Smooth muscle cell (in vitro differentiated cells): ENCODE measurements around the gene CD160. TPM values are rescaled to one million over a fixed set of nuclear protein-coding genes. Genes with fewer than 3 reads are reported as not detected.
"Not testable (repeated sequence)": the region's sequence is repeated elsewhere in the genome, so short reads cannot be mapped to it uniquely, and the experiment has no call there.

Experiments
- DNase-seq: peaks from one replicate; lab custom pipeline; 2025; ENCODE audit not compliant: unreplicated experiment; lab: John Stamatoyannopoulos, UW
- H2AFZ ChIP-seq: fragments of 200-600 bp; sonication (generic); 2 replicates; pipeline ENCODE4 v1.6.0; 2016; ENCODE audit warnings: antibody characterized with exemption, low read depth, mild to moderate bottlenecking
- H3F3A ChIP-seq: fragments of 200-600 bp; sonication (generic); 2 replicates; pipeline ENCODE4 v1.6.0; 2017; ENCODE audit warnings: antibody characterized with exemption, low read depth
- H3K27ac ChIP-seq: fragments of 200-600 bp; sonication (generic); 2 replicates; pipeline ENCODE4 v1.5.1; 2016; ENCODE audit warnings: low read depth, mild to moderate bottlenecking
- H3K27me3 ChIP-seq: fragments of 200-600 bp; sonication (generic); 2 replicates; pipeline ENCODE4 v1.6.1; 2016; ENCODE audit warnings: low read depth, mild to moderate bottlenecking
- H3K36me3 ChIP-seq: fragments of 200-600 bp; sonication (generic); 2 replicates; pipeline ENCODE4 v1.5.1; 2016; ENCODE audit warnings: low read depth
- H3K4me1 ChIP-seq: fragments of 200-600 bp; sonication (generic); 2 replicates; pipeline ENCODE4 v1.5.1; 2016; ENCODE audit warnings: low read depth
- H3K4me2 ChIP-seq: fragments of 200-600 bp; sonication (generic); 2 replicates; pipeline ENCODE4 v1.6.0; 2016; ENCODE audit warnings: mild to moderate bottlenecking
- H3K4me3 ChIP-seq: fragments of 200-600 bp; sonication (generic); 2 replicates; pipeline ENCODE4 v1.5.1; 2016; ENCODE audit warnings: mild to moderate bottlenecking
- H3K79me2 ChIP-seq: fragments of 200-600 bp; sonication (generic); 2 replicates; pipeline ENCODE4 v1.6.0; 2016; ENCODE audit warnings: low read depth, mild to moderate bottlenecking
- H3K9ac ChIP-seq: fragments of 200-600 bp; sonication (generic); 2 replicates; pipeline ENCODE4 v1.6.0; 2016; ENCODE audit warnings: low read depth
- H3K9me3 ChIP-seq: fragments of 200-600 bp; sonication (generic); replicated peaks from 2 replicates; pipeline ENCODE4 v1.5.1; 2016; ENCODE audit warnings: low read depth
- H4K20me1 ChIP-seq: fragments of 200-600 bp; sonication (generic); 2 replicates; pipeline ENCODE4 v1.6.0; 2016; ENCODE audit warnings: low read depth
- CTCF ChIP-seq: fragments of 200-600 bp; sonication (generic); IDR thresholded peaks from 2 replicates; pipeline ENCODE4 v1.5.1; 2017; ENCODE audit warnings: borderline replicate concordance, mild to moderate bottlenecking, antibody characterized with exemption; ENCODE audit not compliant: insufficient read depth, poor library complexity, severe bottlenecking
- WGBS: methylation state at CpG from one replicate; pipeline ENCODE4 v1.1.7; 2016; ENCODE audit warnings: low lambda C conversion rate; 5-methylcytosine and 5-hydroxymethylcytosine counted together
- polyA plus RNA-seq: library from polyadenylated mRNA; unstranded; fragments of >200 nt; fragmentation: Nextera tagmentation; extraction: Ambion mirVana; gene quantifications from 2 replicates; pipeline ENCODE4 v1.2.1, GENCODE V29; 2016
- total RNA-seq: library from RNA; depleted of rRNA; stranded (reverse); fragments of >200 nt; gene quantifications from 2 replicates; pipeline ENCODE4 v1.2.3, GENCODE V29; 2014

Gene CD160
- total and polyA plus RNA-seq, 2 experiments from 2014 or later: not detected

- peaks cover 6% of the 10 kb centered on the region for H3K4me1 ChIP-seq
- no peak for TF ChIP-seq CTCF
- no peaks in the 10 kb centered on the region for H3K9me3 ChIP-seq
- no peak for DNase-seq
- WGBS: 55% methylated on average over 10 of the region's 10 CpGs
- no peaks in the 10 kb centered on the region for H4K20me1 ChIP-seq
- H3K27me3 ChIP-seq: no peaks in the 10 kb centered on the region
- no peaks in the 10 kb centered on the region for H3F3A ChIP-seq
- no peak overlapping the region for H3K4me2 ChIP-seq
- H3K79me2 ChIP-seq: no peaks in the 10 kb centered on the region
- H3K4me3 ChIP-seq: no peak overlapping the region
- no peaks in the 10 kb centered on the region for H3K36me3 ChIP-seq
- no peak overlapping the region for H3K27ac ChIP-seq
- H3K9ac ChIP-seq: no peak overlapping the region
- H2AFZ ChIP-seq: peak overlapping the region; percentile 29
Observed at GRCh38 chr1:145716641-145717345, 2.5 kb upstream of the CD160 start.

GRCh38 chr1:145717833-145718232 is 1.5 kb upstream of the CD160 start:
- Histone ChIP-seq H3K9ac (no peak overlapping the region), H4K20me1 (no peaks in the 10 kb centered on the region), H3K27me3 (no peaks in the 10 kb centered on the region), H3K9me3 (no peaks in the 10 kb centered on the region), H3K4me2 (no peak overlapping the region), H2AFZ (no peak overlapping the region), H3K4me3 (no peak overlapping the region), H3F3A (no peaks in the 10 kb centered on the region), H3K36me3 (no peaks in the 10 kb centered on the region), H3K79me2 (no peaks in the 10 kb centered on the region), H3K4me1 (peaks cover 6% of the 10 kb centered on the region), H3K27ac (no peak overlapping the region)
- TF ChIP-seq CTCF: no peak
- 90% methylated on average over 1 of the region's 1 CpG for WGBS
- no peak for DNase-seq

GRCh38 chr1:145718465-145718864 is 834 bp upstream of the CD160 start:
- H3K27me3 ChIP-seq, H3K4me1 ChIP-seq, H4K20me1 ChIP-seq, H3K9ac ChIP-seq, H3F3A ChIP-seq, H3K4me3 ChIP-seq, H2AFZ ChIP-seq, H3K9me3 ChIP-seq, H3K4me2 ChIP-seq, H3K79me2 ChIP-seq, H3K27ac ChIP-seq, H3K36me3 ChIP-seq, DNase-seq: not testable (repeated sequence)
- WGBS: 92% methylated on average over 5 of the region's 5 CpGs

GRCh38 chr1:145720556-145720877 is 1.2 kb downstream of the CD160 start:
- H3K36me3 ChIP-seq: no peaks in the 10 kb centered on the region
- peaks cover 6% of the 10 kb centered on the region for H3K4me1 ChIP-seq
- peak overlapping the region; percentile 38 for H3K4me3 ChIP-seq
- H3K4me2 ChIP-seq: peak overlapping the region; percentile 84
- WGBS: 48% methylated on average over 5 of the region's 5 CpGs
- H4K20me1 ChIP-seq: no peaks in the 10 kb centered on the region
- H2AFZ ChIP-seq: peak overlapping the region; percentile 26
- TF ChIP-seq CTCF: no peak
- H3K27ac ChIP-seq: peak overlapping the region; percentile 7
- no peaks in the 10 kb centered on the region for H3K79me2 ChIP-seq
- no peak for DNase-seq
- H3K9me3 ChIP-seq: no peaks in the 10 kb centered on the region
- no peaks in the 10 kb centered on the region for H3F3A ChIP-seq
- H3K9ac ChIP-seq: peak overlapping the region; percentile 2
- H3K27me3 ChIP-seq: no peaks in the 10 kb centered on the region
